Nephron progenitor cell (in vitro differentiated cells): Measurements from ENCODE around the gene ZNF280B.

Experiments used
- DNase-seq: peaks from one replicate; pipeline ENCODE4 v3.0.0; 2021
- H3K27ac Mint-ChIP-seq: 2 replicates; pipeline ENCODE4 v1.8.0; 2021; ENCODE audit warnings: mild to moderate bottlenecking, moderate library complexity, mixed read lengths
- H3K27me3 Mint-ChIP-seq: 2 replicates; pipeline ENCODE4 v1.8.0; 2021; ENCODE audit warnings: mild to moderate bottlenecking, low read depth, mixed read lengths; ENCODE audit not compliant: poor library complexity
- H3K36me3 Mint-ChIP-seq: 2 replicates; pipeline ENCODE4 v1.8.0; 2021; ENCODE audit warnings: low read depth, mixed read lengths
- H3K4me1 Mint-ChIP-seq: 2 replicates; pipeline ENCODE4 v1.8.0; 2021; ENCODE audit warnings: mixed read lengths
- H3K4me3 Mint-ChIP-seq: 2 replicates; pipeline ENCODE4 v1.8.0; 2021; ENCODE audit warnings: mild to moderate bottlenecking, moderate library complexity, mixed read lengths
- H3K9me3 Mint-ChIP-seq: 2 replicates; pipeline ENCODE4 v1.8.0; 2021; ENCODE audit warnings: mild to moderate bottlenecking, moderate library complexity, mixed read lengths
- CTCF ChIP-seq: fragments of 200-600 bp; sonication (generic); IDR thresholded peaks from 2 replicates; pipeline ENCODE4 v1.5.0; 2021; ENCODE audit warnings: antibody characterized with exemption

ZNF280B gene

GRCh38 chr22:22553735-22554586 is 45.4 kb upstream of the ZNF280B start:
- peaks cover 6% of the 10 kb centered on the region for H3K9me3 Mint-ChIP-seq
- no peak for TF ChIP-seq CTCF
- no peak overlapping the region for H3K27ac Mint-ChIP-seq
- H3K27me3 Mint-ChIP-seq, result peaks cover 44% of the 10 kb centered on the region
- H3K4me1 Mint-ChIP-seq, result no peaks in the 10 kb centered on the region
- H3K4me3 Mint-ChIP-seq, result no peak overlapping the region
- DNase-seq, result no peak
- no peaks in the 10 kb centered on the region for H3K36me3 Mint-ChIP-seq

- no peak for DNase-seq
- H3K4me1 Mint-ChIP-seq, result no peaks in the 10 kb centered on the region
- no peak overlapping the region for H3K4me3 Mint-ChIP-seq
- H3K27me3 Mint-ChIP-seq, result peaks cover 52% of the 10 kb centered on the region
- H3K9me3 Mint-ChIP-seq, result peaks cover 6% of the 10 kb centered on the region
- peak overlapping the region; percentile 18 for H3K27ac Mint-ChIP-seq
- no peaks in the 10 kb centered on the region for H3K36me3 Mint-ChIP-seq
- TF ChIP-seq CTCF, result no peak
Observed at GRCh38 chr22:22553141-22553540, 44.6 kb upstream of the ZNF280B start.

- DNase-seq, result no peak
- Mint-ChIP-seq H3K27ac (no peak overlapping the region), H3K4me3 (no peak overlapping the region), H3K4me1 (no peaks in the 10 kb centered on the region), H3K36me3 (no peaks in the 10 kb centered on the region), H3K9me3 (peaks cover 6% of the 10 kb centered on the region), H3K27me3 (peaks cover 58% of the 10 kb centered on the region)
- no peak for TF ChIP-seq CTCF
Observed at GRCh38 chr22:22552630-22553029, 44.1 kb upstream of the ZNF280B start.

- Mint-ChIP-seq H3K27ac (no peak overlapping the region), H3K4me1 (no peaks in the 10 kb centered on the region), H3K27me3 (peaks cover 68% of the 10 kb centered on the region), H3K36me3 (no peaks in the 10 kb centered on the region), H3K9me3 (no peaks in the 10 kb centered on the region), H3K4me3 (no peak overlapping the region)
- no peak for TF ChIP-seq CTCF
- no peak for DNase-seq
Observed at GRCh38 chr22:22550789-22551434, 42.4 kb upstream of the ZNF280B start.

- no peak overlapping the region for H3K4me3 Mint-ChIP-seq
- no peak for DNase-seq
- peaks cover 71% of the 10 kb centered on the region for H3K27me3 Mint-ChIP-seq
- H3K9me3 Mint-ChIP-seq, result no peaks in the 10 kb centered on the region
- no peaks in the 10 kb centered on the region for H3K36me3 Mint-ChIP-seq
- TF ChIP-seq CTCF, result no peak
- no peaks in the 10 kb centered on the region for H3K4me1 Mint-ChIP-seq
- H3K27ac Mint-ChIP-seq, result no peak overlapping the region
Observed at GRCh38 chr22:22548910-22549309, 40.4 kb upstream of the ZNF280B start.
